ENCODE measurements around the gene CAPN9.
A peak's percentile ranks its signal among the peaks of the same experiment; 100 is the strongest.

CAPN9 gene

DNA sequence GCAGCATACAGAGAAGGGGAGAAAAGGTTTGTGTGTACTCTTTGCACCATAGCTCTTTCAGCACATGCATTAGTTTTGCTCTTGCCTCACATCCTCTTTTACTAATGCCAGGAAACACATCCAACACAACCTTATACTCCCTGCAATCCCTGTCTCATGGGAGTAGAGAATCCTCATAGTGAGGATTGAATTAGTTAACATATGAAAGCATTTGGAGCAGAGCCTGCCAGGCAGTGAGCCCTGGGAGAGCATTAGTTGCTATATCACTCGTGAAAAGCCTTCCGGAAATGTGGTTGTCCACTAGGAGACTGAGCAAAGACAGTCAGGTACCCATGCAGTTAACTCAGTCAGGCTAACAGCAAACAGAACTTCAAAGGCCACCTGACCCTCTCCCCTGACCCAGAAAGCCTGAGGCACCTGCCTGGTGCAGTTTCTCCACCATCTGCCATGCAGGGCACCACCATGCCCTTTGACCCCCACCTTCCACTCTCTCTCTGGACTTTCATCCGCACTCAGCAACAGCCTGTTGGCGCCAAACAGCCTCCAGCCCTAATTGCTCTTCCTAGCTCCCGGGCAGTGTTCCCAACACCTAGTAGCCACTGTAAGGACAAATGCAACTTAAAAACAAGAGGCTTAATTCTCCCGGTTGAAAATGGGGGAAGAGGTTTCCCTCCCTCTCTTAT lies 18.3 kb upstream of the CAPN9 start:
- H3K4me1 Mint-ChIP-seq, result peaks cover 53% of the 10 kb centered on the region
- H3K4me3 Mint-ChIP-seq, result peak overlapping the region in 1 of 3 experiments; percentile 10
- peaks cover 3% of the 10 kb centered on the region for H3K9me3 Mint-ChIP-seq
- TF ChIP-seq, protein P1, sequence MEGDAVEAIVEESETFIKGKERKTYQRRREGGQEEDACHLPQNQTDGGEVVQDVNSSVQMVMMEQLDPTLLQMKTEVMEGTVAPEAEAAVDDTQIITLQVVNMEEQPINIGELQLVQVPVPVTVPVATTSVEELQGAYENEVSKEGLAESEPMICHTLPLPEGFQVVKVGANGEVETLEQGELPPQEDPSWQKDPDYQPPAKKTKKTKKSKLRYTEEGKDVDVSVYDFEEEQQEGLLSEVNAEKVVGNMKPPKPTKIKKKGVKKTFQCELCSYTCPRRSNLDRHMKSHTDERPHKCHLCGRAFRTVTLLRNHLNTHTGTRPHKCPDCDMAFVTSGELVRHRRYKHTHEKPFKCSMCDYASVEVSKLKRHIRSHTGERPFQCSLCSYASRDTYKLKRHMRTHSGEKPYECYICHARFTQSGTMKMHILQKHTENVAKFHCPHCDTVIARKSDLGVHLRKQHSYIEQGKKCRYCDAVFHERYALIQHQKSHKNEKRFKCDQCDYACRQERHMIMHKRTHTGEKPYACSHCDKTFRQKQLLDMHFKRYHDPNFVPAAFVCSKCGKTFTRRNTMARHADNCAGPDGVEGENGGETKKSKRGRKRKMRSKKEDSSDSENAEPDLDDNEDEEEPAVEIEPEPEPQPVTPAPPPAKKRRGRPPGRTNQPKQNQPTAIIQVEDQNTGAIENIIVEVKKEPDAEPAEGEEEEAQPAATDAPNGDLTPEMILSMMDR (IDR thresholded peaks at IDR 0.05; ENCODE audit: unreplicated experiment in 3 of 3), result no peak
- H3K36me3 Mint-ChIP-seq (ENCODE audit: low read depth), result no peaks in the 10 kb centered on the region
- no peaks in the 10 kb centered on the region for H3K27me3 Mint-ChIP-seq (ENCODE audit: low read depth)
- peak overlapping the region; percentile 13 to 77 (median 76) for H3K27ac Mint-ChIP-seq

DNA sequence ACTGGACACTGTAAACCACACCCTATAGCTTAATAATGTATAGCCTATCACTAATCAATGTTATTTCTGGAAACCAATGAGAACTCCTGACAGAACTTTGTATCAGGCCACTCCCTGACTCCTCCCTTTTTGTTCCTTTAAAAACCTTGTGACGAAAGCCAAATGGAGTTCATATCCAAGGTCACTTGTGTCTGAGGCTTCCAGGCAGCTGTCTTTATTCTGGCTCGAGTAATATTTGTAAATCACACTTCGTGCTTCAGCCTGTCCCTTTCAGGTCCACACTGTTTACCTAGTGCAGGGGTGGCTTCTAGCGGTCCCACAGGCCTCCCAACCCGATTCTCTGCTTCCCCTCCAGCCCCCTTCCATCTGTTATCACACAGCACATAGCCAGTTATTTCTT lies 16.2 kb upstream of the CAPN9 start:
- peak overlapping the region; percentile 71 to 96 (median 95) for H3K27ac Mint-ChIP-seq
- H3K9me3 Mint-ChIP-seq, result no peaks in the 10 kb centered on the region
- peaks cover 41% of the 10 kb centered on the region for H3K4me1 Mint-ChIP-seq
- no peaks in the 10 kb centered on the region for H3K36me3 Mint-ChIP-seq (ENCODE audit: low read depth)
- H3K27me3 Mint-ChIP-seq (ENCODE audit: low read depth), result no peaks in the 10 kb centered on the region
- TF ChIP-seq, protein P1 (IDR thresholded peaks at IDR 0.05; ENCODE audit: unreplicated experiment in 3 of 3), result no peak
- no peak overlapping the region for H3K4me3 Mint-ChIP-seq

DNA sequence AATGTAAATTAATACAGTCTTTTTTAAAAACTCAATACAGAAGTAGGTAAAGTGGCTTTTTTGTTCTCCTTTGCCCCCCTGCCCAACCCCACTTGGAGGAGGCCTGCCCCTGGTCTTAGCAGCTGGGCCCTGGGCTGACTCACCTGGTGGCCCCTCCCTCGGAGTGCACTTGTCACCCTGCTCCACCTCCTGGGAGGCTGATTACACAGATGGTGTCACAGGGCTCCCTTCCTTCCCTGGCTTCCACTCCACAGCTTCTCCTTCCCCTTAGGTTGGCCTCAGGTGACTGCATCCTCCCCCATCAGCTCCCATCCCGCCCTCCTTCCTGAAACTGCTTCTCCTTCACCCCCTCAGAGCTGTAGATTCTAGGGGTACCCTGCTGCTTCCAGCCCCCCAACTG lies 11.7 kb upstream of the CAPN9 start:
- Mint-ChIP-seq H3K36me3 (ENCODE audit: low read depth) (no peaks in the 10 kb centered on the region), H3K27me3 (ENCODE audit: low read depth) (no peaks in the 10 kb centered on the region), H3K4me3 (no peak overlapping the region), H3K9me3 (peaks cover 5% of the 10 kb centered on the region), H3K4me1 (peaks cover 16% of the 10 kb centered on the region), H3K27ac (no peak overlapping the region)
- TF ChIP-seq, protein P1 (IDR thresholded peaks at IDR 0.05; ENCODE audit: unreplicated experiment in 3 of 3), result no peak

DNA sequence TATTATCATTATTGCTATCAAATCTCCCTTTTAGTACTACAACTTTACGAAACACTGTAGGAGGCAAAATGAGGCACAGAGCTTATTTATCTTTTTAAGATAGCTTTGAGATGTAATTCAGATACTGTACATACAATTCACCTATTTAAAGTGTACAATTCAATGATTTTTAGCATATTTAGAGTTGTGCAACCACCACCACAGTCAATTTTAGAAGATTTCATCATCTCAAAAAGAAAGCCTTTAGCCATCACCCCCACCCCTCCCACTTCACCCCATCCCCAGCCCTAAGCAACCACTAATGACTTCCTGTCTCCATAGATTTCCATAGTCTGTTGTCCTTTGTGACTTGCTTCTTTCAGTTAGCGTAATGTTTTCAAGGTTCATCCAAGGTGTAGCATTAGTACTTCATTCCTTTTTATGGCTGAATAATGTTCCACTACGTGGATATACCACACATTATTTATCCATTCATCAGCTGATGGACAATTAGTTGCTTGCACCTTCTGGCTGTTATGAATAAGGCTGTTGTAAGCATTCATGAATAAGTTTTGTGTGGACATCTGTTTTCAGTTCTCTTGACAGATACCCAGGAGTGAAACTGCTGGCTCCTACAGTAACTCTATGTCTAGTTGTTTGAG lies 9.4 kb upstream of the CAPN9 start:
- TF ChIP-seq, protein P1 (IDR thresholded peaks at IDR 0.05; ENCODE audit: unreplicated experiment in 3 of 3), result no peak
- Mint-ChIP-seq H3K4me1 (no peaks in the 10 kb centered on the region), H3K4me3 (no peak overlapping the region), H3K27me3 (ENCODE audit: low read depth) (no peaks in the 10 kb centered on the region), H3K27ac (peak overlapping the region in 1 of 3 experiments; percentile 58), H3K36me3 (ENCODE audit: low read depth) (no peaks in the 10 kb centered on the region), H3K9me3 (peaks cover 5% of the 10 kb centered on the region)

DNA sequence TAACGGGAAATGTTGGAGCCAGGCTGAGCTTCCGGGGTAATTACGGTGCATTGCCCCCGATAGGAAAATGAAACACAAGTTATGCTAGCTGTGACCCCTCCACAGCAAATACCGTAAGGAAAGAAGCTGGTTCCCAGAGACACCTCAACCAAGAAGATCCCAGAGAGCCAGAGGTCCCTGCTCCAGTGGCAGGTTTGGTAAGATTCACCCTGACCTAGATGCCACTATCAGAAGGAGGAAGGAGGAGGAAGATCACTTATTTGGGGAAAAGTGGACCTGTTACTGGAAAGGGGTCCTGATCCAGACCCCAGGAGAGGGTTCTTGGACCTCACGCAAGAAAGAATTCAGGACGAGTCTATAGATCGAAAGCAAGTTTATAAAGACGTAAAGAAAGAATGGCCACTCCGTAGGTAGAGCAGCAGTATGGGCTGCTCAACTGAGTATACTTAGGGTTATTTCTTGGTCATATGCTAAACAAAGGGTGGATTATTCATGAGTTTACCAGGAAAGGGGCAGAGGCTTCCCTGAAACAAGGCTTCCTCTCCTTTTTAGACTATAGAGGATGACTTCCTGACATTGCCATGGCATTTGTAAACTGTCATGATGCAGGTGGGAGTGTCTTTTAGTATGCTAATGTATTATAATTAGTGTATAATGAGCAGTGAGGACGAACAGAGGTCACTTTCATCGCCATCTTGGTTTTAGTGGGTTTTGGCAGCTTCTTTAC lies 7.5 kb upstream of the CAPN9 start:
- Mint-ChIP-seq H3K36me3 (ENCODE audit: low read depth) (no peaks in the 10 kb centered on the region), H3K27me3 (ENCODE audit: low read depth) (no peaks in the 10 kb centered on the region), H3K9me3 (peaks cover 5% of the 10 kb centered on the region), H3K4me1 (peaks cover 12% of the 10 kb centered on the region), H3K27ac (no peak overlapping the region), H3K4me3 (no peak overlapping the region)
- TF ChIP-seq, protein P1 (IDR thresholded peaks at IDR 0.05; ENCODE audit: unreplicated experiment in 3 of 3), result no peak
